ENCODE data around the gene STX19. TPM values are rescaled to one million over a fixed set of nuclear protein-coding genes. Genes with fewer than 3 reads are reported as not detected.

The STX19 gene
- total RNA-seq, 4 donors from 2014 or later, result 7.0 to 13.0 (median 10.3) TPM; not detected in 1

- TF ChIP-seq CTCF (IDR thresholded peaks at IDR 0.05) (peak; percentile 31 to 93 (median 81)), POLR2A (IDR thresholded peaks at IDR 0.05) (no peak)
- H3K36me3 ChIP-seq, result peaks cover 0 to 4% (median 0%) of the 10 kb centered on the region in 3 donors
- no peaks in the 10 kb centered on the region for H3K9me3 ChIP-seq
- no peak overlapping the region for H3K27ac ChIP-seq
- H3K4me1 ChIP-seq, result no peaks in the 10 kb centered on the region
- H3K27me3 ChIP-seq, result no peaks in the 10 kb centered on the region
- DNase-seq, result peak in 1 of 3 donors; percentile 59
- peak overlapping the region in 2 of 4 donors; percentile 16 to 31 for H3K4me3 ChIP-seq
Measured at GRCh38 chr3:94004301-94004910, 24.0 kb downstream of the STX19 start.

DNA sequence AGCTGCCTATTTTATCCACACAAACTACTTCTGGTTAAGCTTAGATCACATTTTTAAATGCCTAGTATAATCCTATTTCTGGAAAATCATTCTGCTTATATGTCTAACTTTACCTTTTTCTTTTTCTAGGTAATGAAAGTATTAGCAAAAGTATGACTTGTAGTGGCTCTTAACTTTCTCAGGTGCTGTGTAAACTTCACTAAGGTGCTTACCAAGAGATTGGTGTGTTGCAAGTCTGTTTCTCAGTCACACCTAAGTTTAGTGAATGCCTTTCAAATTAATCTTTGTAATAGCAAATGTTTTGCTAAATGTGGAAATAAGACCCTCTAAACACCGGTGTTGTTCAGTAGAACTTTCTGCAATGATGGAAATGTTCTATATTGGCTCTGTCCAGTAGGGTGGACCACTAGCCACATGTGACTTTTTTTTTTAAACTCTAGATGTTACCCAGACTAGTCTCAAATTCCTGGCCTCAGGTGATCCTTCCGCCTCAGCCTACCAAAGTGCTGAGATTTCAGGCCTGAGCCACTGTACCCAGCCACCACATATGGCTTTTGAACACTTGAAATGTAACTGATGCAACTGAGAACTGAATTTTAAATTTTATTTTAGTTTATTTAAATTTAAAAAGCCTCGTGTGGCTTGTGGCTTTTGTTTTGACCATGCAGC is 26.4 kb downstream of the STX19 start:
- H3K4me3 ChIP-seq, result no peak overlapping the region
- H3K27ac ChIP-seq, result no peak overlapping the region
- H3K36me3 ChIP-seq, result peaks cover 0 to 2% (median 0%) of the 10 kb centered on the region in 3 donors
- no peaks in the 10 kb centered on the region for H3K4me1 ChIP-seq
- no peaks in the 10 kb centered on the region for H3K9me3 ChIP-seq
- TF ChIP-seq POLR2A (IDR thresholded peaks at IDR 0.05) (no peak), CTCF (IDR thresholded peaks at IDR 0.05) (no peak)
- no peak for DNase-seq
- no peaks in the 10 kb centered on the region for H3K27me3 ChIP-seq

DNA sequence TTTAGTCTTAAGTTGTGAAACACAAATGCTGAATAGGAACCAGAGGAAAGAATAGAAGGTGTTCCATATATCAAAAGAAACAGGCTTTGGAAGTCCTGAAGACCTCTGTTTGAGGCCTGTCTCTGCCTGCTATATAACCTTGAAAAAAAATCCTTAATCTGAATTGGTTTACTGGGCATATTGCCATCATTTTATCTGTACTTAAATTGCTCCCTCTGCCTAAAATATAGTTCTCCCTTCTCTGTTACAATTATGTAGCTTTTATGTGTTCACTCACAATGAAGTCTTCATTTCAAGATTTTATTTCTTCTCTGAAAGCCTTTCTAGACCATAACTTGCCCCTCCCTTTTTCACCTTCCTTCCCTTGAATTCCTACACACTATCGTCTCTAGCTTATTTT is 27.2 kb downstream of the STX19 start:
- no peaks in the 10 kb centered on the region for H3K9me3 ChIP-seq

DNA sequence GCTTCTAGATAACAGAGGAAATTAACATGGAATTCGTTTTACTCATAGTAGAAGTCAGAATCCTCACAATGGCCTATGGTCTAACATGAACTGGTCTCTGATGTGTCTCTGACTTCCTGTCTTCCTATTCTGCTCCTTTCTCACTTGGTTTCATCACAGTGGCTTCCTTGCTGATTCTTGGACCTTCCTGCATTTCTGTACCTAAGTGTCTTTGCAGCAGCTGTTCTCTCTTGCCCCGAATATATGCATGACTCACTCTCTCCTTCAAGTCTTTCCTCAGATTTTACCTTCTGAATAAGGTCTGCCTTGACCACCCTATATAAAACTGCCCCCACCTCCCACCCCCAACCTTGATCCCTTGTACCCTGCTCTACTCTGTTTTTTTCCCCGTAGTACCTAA is 34.3 kb downstream of the STX19 start:
- no peak for DNase-seq
- no peaks in the 10 kb centered on the region for H3K9me3 ChIP-seq
- no peak overlapping the region for H3K4me3 ChIP-seq
- no peak for TF ChIP-seq CTCF (IDR thresholded peaks at IDR 0.05)
- no peak for TF ChIP-seq POLR2A (IDR thresholded peaks at IDR 0.05)
- no peaks in the 10 kb centered on the region for H3K27me3 ChIP-seq
- no peaks in the 10 kb centered on the region for H3K4me1 ChIP-seq
- H3K36me3 ChIP-seq, result no peaks in the 10 kb centered on the region
- no peak overlapping the region for H3K27ac ChIP-seq

More for the DNA sequence above, 27.2 kb downstream of the STX19 start:
- no peaks in the 10 kb centered on the region for H3K36me3 ChIP-seq
- H3K27ac ChIP-seq, result no peak overlapping the region
- TF ChIP-seq CTCF (IDR thresholded peaks at IDR 0.05), result no peak
- no peak for TF ChIP-seq POLR2A (IDR thresholded peaks at IDR 0.05)
- H3K4me1 ChIP-seq, result no peaks in the 10 kb centered on the region
- H3K4me3 ChIP-seq, result no peak overlapping the region
- no peak for DNase-seq
- H3K27me3 ChIP-seq, result no peaks in the 10 kb centered on the region

DNA sequence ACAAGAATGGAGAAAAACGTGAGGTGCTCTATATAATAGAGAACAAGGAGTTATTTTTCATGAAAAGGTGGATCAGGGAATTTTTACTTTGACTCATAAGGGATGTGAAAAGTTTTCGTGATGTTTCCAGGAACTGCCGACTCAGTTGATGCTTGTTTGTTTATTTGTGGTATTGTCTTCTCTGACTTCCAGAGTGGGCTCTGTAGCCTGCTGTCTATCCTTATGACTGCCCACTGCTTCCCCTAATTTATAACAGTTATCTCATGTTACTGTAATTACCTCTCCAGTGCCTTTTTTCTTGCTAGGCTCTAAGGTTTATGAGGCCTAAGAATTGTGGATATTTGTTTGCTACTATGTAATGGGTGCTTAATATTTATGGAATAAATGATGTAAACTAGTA is 36.2 kb downstream of the STX19 start:
- no peaks in the 10 kb centered on the region for H3K4me1 ChIP-seq
- H3K27me3 ChIP-seq, result no peaks in the 10 kb centered on the region
- H3K9me3 ChIP-seq, result no peaks in the 10 kb centered on the region
- no peak for DNase-seq
- H3K36me3 ChIP-seq, result no peaks in the 10 kb centered on the region
- no peak overlapping the region for H3K27ac ChIP-seq
- TF ChIP-seq POLR2A (IDR thresholded peaks at IDR 0.05) (no peak), CTCF (IDR thresholded peaks at IDR 0.05) (no peak)
- H3K4me3 ChIP-seq, result no peak overlapping the region

Measured in Peyer's patch (tissue), 4 donors.